ENCODE results near the gene COX4I1. TPM values are rescaled to one million over a fixed set of nuclear protein-coding genes. Genes with fewer than 3 reads are reported as not detected.

COX4I1 gene
- total RNA-seq, 3 donors from 2014 or later, result 355 to 425 (median 400) TPM

- Histone ChIP-seq H3K36me3 (no peaks in the 10 kb centered on the region), H3K4me3 (no peak overlapping the region), H3K27ac (no peak overlapping the region), H3K27me3 (peaks cover 0 to 20% of the 10 kb centered on the region in 2 donors), H3K9me3 (no peaks in the 10 kb centered on the region), H3K4me1 (no peaks in the 10 kb centered on the region)
- TF ChIP-seq CTCF (IDR thresholded peaks at IDR 0.05), result no peak
- TF ChIP-seq POLR2AphosphoS5 (IDR thresholded peaks at IDR 0.05), result no peak
- TF ChIP-seq POLR2A (IDR thresholded peaks at IDR 0.05), result no peak
- no peak for DNase-seq (ENCODE audit: low spot score in 2 of 2)
- intact Hi-C loops (cut with DNase I; ENCODE audit: low total_unique reads), result no loop called here
Measured at GRCh38 chr16:85824161-85825135, 25.0 kb downstream of the COX4I1 start.

GRCh38 chr16:85825326-85825725 is 25.8 kb downstream of the COX4I1 start:
- TF ChIP-seq POLR2AphosphoS5 (IDR thresholded peaks at IDR 0.05), result no peak
- TF ChIP-seq POLR2A (IDR thresholded peaks at IDR 0.05), result no peak
- H3K36me3 ChIP-seq, result no peaks in the 10 kb centered on the region
- H3K27ac ChIP-seq, result no peak overlapping the region
- H3K4me1 ChIP-seq, result no peaks in the 10 kb centered on the region
- intact Hi-C loops (cut with DNase I; ENCODE audit: low total_unique reads), result no loop called here
- peaks cover 0 to 24% of the 10 kb centered on the region in 2 donors for H3K27me3 ChIP-seq
- H3K4me3 ChIP-seq, result no peak overlapping the region
- DNase-seq (ENCODE audit: low spot score in 2 of 2), result no peak
- no peaks in the 10 kb centered on the region for H3K9me3 ChIP-seq

GRCh38 chr16:85826686-85827247 is 27.3 kb downstream of the COX4I1 start:
- intact Hi-C loops (cut with DNase I; ENCODE audit: low total_unique reads), result no loop called here
- no peaks in the 10 kb centered on the region for H3K36me3 ChIP-seq
- no peak for DNase-seq (ENCODE audit: low spot score in 2 of 2)
- peaks cover 0 to 27% of the 10 kb centered on the region in 2 donors for H3K27me3 ChIP-seq
- H3K4me1 ChIP-seq, result no peaks in the 10 kb centered on the region
- H3K27ac ChIP-seq, result no peak overlapping the region
- TF ChIP-seq POLR2A (IDR thresholded peaks at IDR 0.05) (no peak), POLR2AphosphoS5 (IDR thresholded peaks at IDR 0.05) (no peak), CTCF (IDR thresholded peaks at IDR 0.05) (no peak)
- no peaks in the 10 kb centered on the region for H3K9me3 ChIP-seq
- no peak overlapping the region for H3K4me3 ChIP-seq

GRCh38 chr16:85828166-85828565 is 28.7 kb downstream of the COX4I1 start:
- Histone ChIP-seq H3K9me3 (no peaks in the 10 kb centered on the region), H3K36me3 (no peaks in the 10 kb centered on the region), H3K27me3 (peaks cover 0 to 37% of the 10 kb centered on the region in 2 donors), H3K4me3 (no peak overlapping the region), H3K27ac (no peak overlapping the region), H3K4me1 (no peaks in the 10 kb centered on the region)
- no peak for DNase-seq (ENCODE audit: low spot score in 2 of 2)
- no peak for TF ChIP-seq CTCF (IDR thresholded peaks at IDR 0.05)
- no peak for TF ChIP-seq POLR2A (IDR thresholded peaks at IDR 0.05)
- intact Hi-C loops (cut with DNase I; ENCODE audit: low total_unique reads), result no loop called here

- Histone ChIP-seq H3K27me3 (peaks cover 0 to 41% of the 10 kb centered on the region in 2 donors), H3K36me3 (no peaks in the 10 kb centered on the region), H3K4me1 (no peaks in the 10 kb centered on the region), H3K27ac (no peak overlapping the region), H3K9me3 (no peaks in the 10 kb centered on the region), H3K4me3 (no peak overlapping the region)
- intact Hi-C loops (cut with DNase I; ENCODE audit: low total_unique reads), result no loop called here
- TF ChIP-seq POLR2A (IDR thresholded peaks at IDR 0.05), result no peak
- TF ChIP-seq CTCF (IDR thresholded peaks at IDR 0.05), result no peak
- TF ChIP-seq POLR2AphosphoS5 (IDR thresholded peaks at IDR 0.05), result no peak
- DNase-seq (ENCODE audit: low spot score in 2 of 2), result no peak
Measured at GRCh38 chr16:85829171-85829719, 29.8 kb downstream of the COX4I1 start.
